ENCODE data around the gene DOCK11. TPM values are rescaled to one million over a fixed set of nuclear protein-coding genes. Genes with fewer than 3 reads are reported as not detected.
"Not testable (repeated sequence)": the region's sequence is repeated elsewhere in the genome, so short reads cannot be mapped to it uniquely, and the experiment has no call there.

Gene DOCK11
- total and polyA plus RNA-seq, 3 experiments from 2014 or later: 37.8 to 50.1 (median 49.4) TPM

DNA sequence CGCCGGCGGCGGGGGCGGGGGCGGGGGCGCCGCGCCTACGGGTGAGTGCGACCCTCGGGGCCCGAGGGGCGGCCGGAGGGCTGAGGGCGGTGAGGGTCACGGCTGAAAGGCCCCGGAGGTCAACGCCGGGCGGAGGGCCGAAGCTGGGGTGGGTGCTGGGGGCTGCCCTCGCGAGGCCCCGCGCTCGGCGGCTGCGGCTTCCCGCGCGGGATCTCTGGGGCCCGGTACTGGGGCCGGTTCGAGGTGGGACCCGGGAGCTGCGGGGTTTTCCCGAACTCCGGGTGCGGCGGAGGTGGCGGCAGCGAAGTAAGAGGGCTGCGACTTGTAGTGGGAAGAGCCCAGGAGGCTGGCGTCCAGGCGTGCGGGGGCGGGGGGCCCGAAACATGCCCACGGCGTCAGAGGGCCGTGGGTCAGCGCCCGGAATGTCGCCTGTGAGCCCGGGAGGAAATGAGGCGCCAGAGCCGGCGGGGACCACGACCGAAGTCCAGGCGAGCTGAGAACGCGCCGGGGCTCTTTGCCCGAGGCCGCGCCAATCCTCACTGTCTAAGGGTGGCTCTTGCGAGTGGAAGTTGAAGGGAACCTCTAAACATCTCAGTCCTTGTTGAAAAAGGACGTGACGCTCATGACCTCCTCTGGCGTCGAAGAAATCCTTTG lies 232.2 kb downstream of the DOCK11 start:
- H3K9me3 ChIP-seq (ENCODE audit: low read length): no peaks in the 10 kb centered on the region
- CTCF ChIA-PET: no interaction called here
- peak overlapping the region; percentile 34 to 77 (median 61) for H3K4me3 Mint-ChIP-seq
- DNase-seq: peak in 1 of 5 donors; percentile 1
- H3K9me3 Mint-ChIP-seq: peaks cover 0 to 3% (median 0%) of the 10 kb centered on the region in 5 donors
- POLR2A ChIA-PET: no interaction called here
- H3K36me3 ChIP-seq (ENCODE audit: insufficient read depth, low read length): no peaks in the 10 kb centered on the region
- H3K36me3 Mint-ChIP-seq: no peaks in the 10 kb centered on the region
- H3K27me3 ChIP-seq (ENCODE audit: insufficient read depth, low read length, poor library complexity, severe bottlenecking): peaks cover 6% of the 10 kb centered on the region
- H3K4me1 Mint-ChIP-seq: peaks cover 3 to 11% (median 5%) of the 10 kb centered on the region in 3 donors
- H3K4me1 ChIP-seq (ENCODE audit: insufficient read depth, low read length): peaks cover 4% of the 10 kb centered on the region
- H3K27ac ChIP-seq (ENCODE audit: low read depth, low read length): no peak overlapping the region
- no peak overlapping the region for H3K4me3 ChIP-seq (ENCODE audit: low read length)
- no peak overlapping the region for H3K27ac Mint-ChIP-seq
- peaks cover 17 to 45% of the 10 kb centered on the region in 2 donors for H3K27me3 Mint-ChIP-seq

DNA sequence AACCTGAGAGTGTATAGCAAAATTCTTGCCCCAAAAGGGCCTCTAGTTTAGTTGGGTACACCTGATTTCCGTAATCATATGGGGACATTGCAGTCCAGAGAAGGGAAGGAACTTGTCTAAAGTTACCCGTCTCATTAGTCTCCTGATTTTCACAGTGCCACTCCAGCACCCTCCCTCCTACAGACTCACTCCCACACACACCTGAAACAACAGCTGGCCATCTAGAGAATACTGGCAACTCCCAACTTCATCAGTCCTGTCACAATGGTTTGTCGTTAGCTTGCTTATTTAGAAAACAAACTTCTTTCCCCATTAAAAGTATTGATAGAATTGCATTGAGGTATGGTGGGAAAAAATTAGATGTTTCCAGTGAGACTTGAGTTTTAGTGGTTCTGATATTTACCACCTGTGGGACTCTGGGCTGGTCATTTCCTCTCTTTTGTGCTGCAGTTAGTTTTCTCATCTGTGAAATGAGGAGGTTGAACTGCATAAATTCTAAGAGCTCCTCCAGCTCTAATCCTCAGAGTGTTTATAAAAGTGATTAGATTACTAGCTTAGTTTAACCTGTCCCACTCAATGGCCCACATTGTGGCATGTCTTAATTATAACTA lies 233.5 kb downstream of the DOCK11 start:
- no peaks in the 10 kb centered on the region for H3K36me3 ChIP-seq (ENCODE audit: insufficient read depth, low read length)
- no peak for DNase-seq
- CTCF ChIA-PET: no interaction called here
- H3K27ac Mint-ChIP-seq: no peak overlapping the region
- peak overlapping the region in 2 of 7 donors; percentile 8 to 24 for H3K4me3 Mint-ChIP-seq
- H3K4me1 Mint-ChIP-seq: peaks cover 3 to 11% (median 5%) of the 10 kb centered on the region in 3 donors
- peaks cover 0 to 3% (median 0%) of the 10 kb centered on the region in 5 donors for H3K9me3 Mint-ChIP-seq
- peaks cover 6% of the 10 kb centered on the region for H3K27me3 ChIP-seq (ENCODE audit: insufficient read depth, low read length, poor library complexity, severe bottlenecking)
- no peak overlapping the region for H3K4me3 ChIP-seq (ENCODE audit: low read length)
- no peaks in the 10 kb centered on the region for H3K9me3 ChIP-seq (ENCODE audit: low read length)
- peaks cover 4% of the 10 kb centered on the region for H3K4me1 ChIP-seq (ENCODE audit: insufficient read depth, low read length)
- H3K36me3 Mint-ChIP-seq: no peaks in the 10 kb centered on the region
- peaks cover 11 to 38% of the 10 kb centered on the region in 2 donors for H3K27me3 Mint-ChIP-seq
- no peak overlapping the region for H3K27ac ChIP-seq (ENCODE audit: low read depth, low read length)
- POLR2A ChIA-PET: interaction anchor here (0.6 kb wide), 1 partner anchor 239 kb away, joined by 4 read pairs; no protein-coding TSS in a partner anchor

DNA sequence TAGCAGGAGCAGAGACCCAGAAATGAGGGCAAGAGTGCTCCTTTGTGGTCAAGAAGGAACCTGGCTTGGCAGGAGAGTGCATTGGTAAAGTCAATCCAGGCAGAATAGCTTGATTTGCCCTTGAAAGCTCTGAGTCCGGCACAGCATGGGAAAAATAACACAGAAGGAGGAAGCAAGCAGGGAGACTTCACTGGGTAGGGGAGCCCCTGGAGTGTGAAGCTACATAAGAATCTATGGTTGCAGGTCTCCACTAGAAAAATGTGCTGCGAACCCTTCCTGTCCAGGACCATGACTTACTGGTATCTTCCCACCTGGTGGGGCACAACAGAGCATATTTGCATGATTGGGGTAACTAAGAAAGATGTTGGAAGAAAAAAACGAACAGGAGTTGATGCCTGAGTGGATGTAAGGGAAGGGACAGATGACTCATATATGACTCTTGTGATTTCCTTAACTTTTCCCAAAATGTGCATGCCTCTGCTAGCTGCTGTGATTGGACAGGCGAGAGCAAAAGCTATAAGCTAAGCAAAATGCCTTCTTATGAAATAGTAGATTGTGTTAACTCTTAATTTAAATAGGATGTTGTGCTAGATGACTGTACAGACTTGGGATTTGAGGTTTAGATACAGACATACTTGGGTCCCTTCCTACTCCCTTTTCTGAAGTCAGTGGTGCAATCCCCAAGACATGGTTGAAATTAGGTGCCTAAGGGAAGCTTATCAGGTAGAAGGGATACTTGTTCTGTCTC lies 235.1 kb downstream of the DOCK11 start:
- Mint-ChIP-seq H3K4me3 (no peak overlapping the region), H3K27ac (peak overlapping the region in 1 of 8 donors; percentile 18), H3K4me1 (peaks cover 3 to 11% (median 5%) of the 10 kb centered on the region in 3 donors), H3K27me3 (peaks cover 14 to 31% of the 10 kb centered on the region in 2 donors), H3K36me3 (no peaks in the 10 kb centered on the region), H3K9me3 (peaks cover 0 to 3% (median 0%) of the 10 kb centered on the region in 5 donors)
- Histone ChIP-seq H3K9me3 (ENCODE audit: low read length) (no peaks in the 10 kb centered on the region), H3K4me1 (ENCODE audit: insufficient read depth, low read length) (peaks cover 4% of the 10 kb centered on the region), H3K27me3 (ENCODE audit: insufficient read depth, low read length, poor library complexity, severe bottlenecking) (peaks cover 6% of the 10 kb centered on the region), H3K27ac (ENCODE audit: low read depth, low read length) (no peak overlapping the region), H3K36me3 (ENCODE audit: insufficient read depth, low read length) (no peaks in the 10 kb centered on the region), H3K4me3 (ENCODE audit: low read length) (no peak overlapping the region)
- ChIA-PET CTCF (no interaction called here), POLR2A (no interaction called here)
- DNase-seq: no peak

GRCh38 chrX:118732551-118732950 lies 236.9 kb downstream of the DOCK11 start:
- H3K36me3 Mint-ChIP-seq; CTCF ChIA-PET; H3K4me1 ChIP-seq (ENCODE audit: insufficient read depth, low read length); POLR2A ChIA-PET; H3K27ac Mint-ChIP-seq; H3K27ac ChIP-seq (ENCODE audit: low read depth, low read length); H3K9me3 Mint-ChIP-seq; H3K4me1 Mint-ChIP-seq; H3K36me3 ChIP-seq (ENCODE audit: insufficient read depth, low read length); H3K4me3 ChIP-seq (ENCODE audit: low read length); H3K9me3 ChIP-seq (ENCODE audit: low read length); H3K4me3 Mint-ChIP-seq; H3K27me3 ChIP-seq (ENCODE audit: insufficient read depth, low read length, poor library complexity, severe bottlenecking); DNase-seq: not testable (repeated sequence)
- peaks cover 23 to 25% of the 10 kb centered on the region in 2 donors for H3K27me3 Mint-ChIP-seq

DNA sequence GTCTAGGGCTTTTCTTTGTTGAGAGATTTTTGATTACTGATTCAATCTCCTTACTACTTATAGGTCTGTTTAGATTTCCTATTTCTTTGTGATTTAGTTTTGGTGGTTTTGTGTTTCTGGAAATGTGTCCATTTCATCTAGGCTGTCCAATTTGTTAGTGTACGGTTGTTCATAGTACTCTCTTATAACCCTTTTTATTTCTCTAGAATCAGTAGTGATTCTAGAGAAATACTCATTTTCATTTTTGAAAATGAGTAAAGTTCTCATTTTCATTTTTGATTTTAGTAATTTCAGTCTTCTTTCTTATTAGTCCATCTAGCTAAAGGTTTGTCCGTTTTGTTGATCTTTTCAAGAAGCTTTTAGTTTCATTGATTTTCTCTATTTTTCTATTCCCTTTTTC lies 239.3 kb downstream of the DOCK11 start:
- H3K4me1 Mint-ChIP-seq: no peaks in the 10 kb centered on the region
- ChIA-PET CTCF (no interaction called here), POLR2A (no interaction called here)
- Histone ChIP-seq H3K27ac (ENCODE audit: low read depth, low read length) (no peak overlapping the region), H3K27me3 (ENCODE audit: insufficient read depth, low read length, poor library complexity, severe bottlenecking) (no peaks in the 10 kb centered on the region), H3K9me3 (ENCODE audit: low read length) (no peaks in the 10 kb centered on the region), H3K4me1 (ENCODE audit: insufficient read depth, low read length) (no peaks in the 10 kb centered on the region), H3K36me3 (ENCODE audit: insufficient read depth, low read length) (no peaks in the 10 kb centered on the region), H3K4me3 (ENCODE audit: low read length) (no peak overlapping the region)
- peaks cover 0 to 3% (median 2%) of the 10 kb centered on the region in 5 donors for H3K9me3 Mint-ChIP-seq
- H3K27me3 Mint-ChIP-seq: peaks cover 24 to 32% of the 10 kb centered on the region in 2 donors
- H3K4me3 Mint-ChIP-seq: no peak overlapping the region
- no peak for DNase-seq
- H3K27ac Mint-ChIP-seq: no peak overlapping the region
- H3K36me3 Mint-ChIP-seq: peaks cover 0 to 3% (median 0%) of the 10 kb centered on the region in 3 donors

Other genes starting within 250 kb of the DOCK11 start
- 10 to 100 TPM; 12.1 to 12.4 TPM for gene WDR44, start 149.7 kb upstream of the DOCK11 start, total RNA-seq
- 9.3 TPM for gene WDR44, start 149.7 kb upstream of the DOCK11 start, polyA plus RNA-seq
- gene IL13RA1, start 231.8 kb downstream of the DOCK11 start, total RNA-seq: under 1 TPM; 0.59 to 0.60 TPM
- not detected for gene IL13RA1, start 231.8 kb downstream of the DOCK11 start, polyA plus RNA-seq

Data from CD8-positive, alpha-beta memory T cell (primary cell).